ENCODE data around the gene KLHL35.

DNA sequence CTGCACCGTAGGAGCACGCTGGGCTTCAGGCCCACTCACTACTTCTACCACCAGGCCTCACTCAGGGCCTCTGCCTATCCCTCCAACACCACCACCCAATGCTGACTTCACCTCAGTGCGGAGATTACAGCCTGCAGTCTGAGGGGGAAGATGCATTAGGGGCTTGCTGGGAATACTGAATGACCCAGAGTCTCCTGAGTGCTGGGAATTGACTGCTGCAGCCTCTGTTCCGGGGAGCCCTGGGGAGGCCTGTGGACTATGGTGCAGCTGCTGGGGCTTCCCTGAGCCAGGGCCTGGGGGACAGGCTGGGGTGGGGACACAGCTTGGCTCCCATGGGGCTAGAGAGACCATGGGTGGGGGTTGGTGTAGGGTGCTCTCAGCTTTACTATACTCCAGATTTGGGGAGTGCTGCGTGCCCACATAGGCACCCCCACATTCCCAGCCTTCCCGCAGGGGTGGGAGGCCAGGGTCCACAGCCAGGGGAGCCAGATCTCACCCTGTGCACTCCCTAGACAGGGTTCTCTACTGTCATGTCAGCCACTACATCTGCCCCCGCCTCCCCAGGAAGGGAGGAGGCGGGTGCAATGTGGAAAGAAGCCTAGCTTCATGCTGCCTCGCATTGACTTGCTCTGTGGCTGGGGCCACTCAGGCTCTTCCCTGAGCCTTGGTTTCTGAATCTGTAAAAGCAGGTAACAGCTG lies 48.4 kb upstream of the KLHL35 start:
- TF ChIP-seq, protein P1, sequence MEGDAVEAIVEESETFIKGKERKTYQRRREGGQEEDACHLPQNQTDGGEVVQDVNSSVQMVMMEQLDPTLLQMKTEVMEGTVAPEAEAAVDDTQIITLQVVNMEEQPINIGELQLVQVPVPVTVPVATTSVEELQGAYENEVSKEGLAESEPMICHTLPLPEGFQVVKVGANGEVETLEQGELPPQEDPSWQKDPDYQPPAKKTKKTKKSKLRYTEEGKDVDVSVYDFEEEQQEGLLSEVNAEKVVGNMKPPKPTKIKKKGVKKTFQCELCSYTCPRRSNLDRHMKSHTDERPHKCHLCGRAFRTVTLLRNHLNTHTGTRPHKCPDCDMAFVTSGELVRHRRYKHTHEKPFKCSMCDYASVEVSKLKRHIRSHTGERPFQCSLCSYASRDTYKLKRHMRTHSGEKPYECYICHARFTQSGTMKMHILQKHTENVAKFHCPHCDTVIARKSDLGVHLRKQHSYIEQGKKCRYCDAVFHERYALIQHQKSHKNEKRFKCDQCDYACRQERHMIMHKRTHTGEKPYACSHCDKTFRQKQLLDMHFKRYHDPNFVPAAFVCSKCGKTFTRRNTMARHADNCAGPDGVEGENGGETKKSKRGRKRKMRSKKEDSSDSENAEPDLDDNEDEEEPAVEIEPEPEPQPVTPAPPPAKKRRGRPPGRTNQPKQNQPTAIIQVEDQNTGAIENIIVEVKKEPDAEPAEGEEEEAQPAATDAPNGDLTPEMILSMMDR (IDR thresholded peaks at IDR 0.05), result no peak
- no peak for TF ChIP-seq POLR2AphosphoS5 (IDR thresholded peaks at IDR 0.05)
